Right atrium auricular region (tissue), 2 donors: Measurements from ENCODE around the gene BMP10. TPM values are rescaled to one million over a fixed set of nuclear protein-coding genes. Genes with fewer than 3 reads are reported as not detected.
"Not testable (repeated sequence)": the region's sequence is repeated elsewhere in the genome, so short reads cannot be mapped to it uniquely, and the experiment has no call there.

Experiments
- DNase-seq: peaks from one replicate; pipeline ENCODE4 v3.0.0-alpha.2; 2019; ENCODE audit warnings: low spot score
- H3K27ac ChIP-seq, 2 donors: fragments of 200-600 bp; sonication (generic); 1 replicate in 1 of 2; 2 replicates in 1 of 2; pipeline ENCODE4 v1.5.1; 2016 to 2019
- H3K27me3 ChIP-seq, 2 donors: fragments of 200-600 bp; sonication (generic); one replicate each; pipeline versions ENCODE4 v1.5.1 to v1.6.0; 2017 to 2019
- H3K36me3 ChIP-seq: fragments of 200-600 bp; sonication (generic); one replicate; pipeline ENCODE4 v1.5.1; 2016
- H3K4me1 ChIP-seq, 2 donors: fragments of 200-600 bp; sonication (generic); one replicate each; pipeline versions ENCODE4 v1.5.1 to v1.6.0; 2017 to 2019
- H3K4me3 ChIP-seq, 2 donors: fragments of 200-600 bp; sonication (generic); 1 replicate in 1 of 2; 2 replicates in 1 of 2; pipeline ENCODE4 v1.5.1; 2017 to 2019; ENCODE audit warnings: mild to moderate bottlenecking in 1 of 2, moderate library complexity in 1 of 2
- H3K9me3 ChIP-seq, 2 donors: fragments of 200-600 bp; sonication (generic); one replicate each; pipeline ENCODE4 v1.5.1; 2019
- total RNA-seq, 2 donors: library from RNA; depleted of rRNA; stranded (reverse); fragments of >200 nt; gene quantifications; one replicate each; pipeline ENCODE4 v1.1.0, GENCODE V29; 2016
- TF ChIP-seq, protein P1 (sequence below), 2 donors: fragments of 200-600 bp; sonication (generic); IDR thresholded peaks; one replicate each; pipeline ENCODE4 v1.5.1; 2019; ENCODE audit warnings: antibody characterized with exemption in 2 of 2

The BMP10 gene
- total RNA-seq, 2 donors from 2014 or later, result 1.9 to 5,642 TPM

DNA sequence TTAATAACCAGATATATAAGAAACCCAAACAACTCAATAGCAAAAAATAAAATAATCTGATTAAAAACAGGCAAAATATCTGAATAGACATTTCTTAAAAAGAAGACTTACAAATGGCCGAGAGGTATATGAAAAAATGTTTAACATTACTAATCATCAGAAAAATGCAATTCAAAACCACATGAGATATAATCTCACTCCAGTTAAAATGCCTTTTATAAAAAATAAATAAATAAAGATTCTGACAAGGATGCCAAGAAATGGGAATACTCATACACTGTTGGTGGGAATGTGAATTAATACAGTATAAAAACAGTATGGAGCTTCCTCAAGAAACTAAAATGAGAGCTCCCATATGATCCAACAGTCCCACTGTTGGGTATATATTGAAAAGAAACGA lies 33.9 kb upstream of the BMP10 start:
- TF ChIP-seq, protein P1, sequence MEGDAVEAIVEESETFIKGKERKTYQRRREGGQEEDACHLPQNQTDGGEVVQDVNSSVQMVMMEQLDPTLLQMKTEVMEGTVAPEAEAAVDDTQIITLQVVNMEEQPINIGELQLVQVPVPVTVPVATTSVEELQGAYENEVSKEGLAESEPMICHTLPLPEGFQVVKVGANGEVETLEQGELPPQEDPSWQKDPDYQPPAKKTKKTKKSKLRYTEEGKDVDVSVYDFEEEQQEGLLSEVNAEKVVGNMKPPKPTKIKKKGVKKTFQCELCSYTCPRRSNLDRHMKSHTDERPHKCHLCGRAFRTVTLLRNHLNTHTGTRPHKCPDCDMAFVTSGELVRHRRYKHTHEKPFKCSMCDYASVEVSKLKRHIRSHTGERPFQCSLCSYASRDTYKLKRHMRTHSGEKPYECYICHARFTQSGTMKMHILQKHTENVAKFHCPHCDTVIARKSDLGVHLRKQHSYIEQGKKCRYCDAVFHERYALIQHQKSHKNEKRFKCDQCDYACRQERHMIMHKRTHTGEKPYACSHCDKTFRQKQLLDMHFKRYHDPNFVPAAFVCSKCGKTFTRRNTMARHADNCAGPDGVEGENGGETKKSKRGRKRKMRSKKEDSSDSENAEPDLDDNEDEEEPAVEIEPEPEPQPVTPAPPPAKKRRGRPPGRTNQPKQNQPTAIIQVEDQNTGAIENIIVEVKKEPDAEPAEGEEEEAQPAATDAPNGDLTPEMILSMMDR (IDR thresholded peaks at IDR 0.05), result no peak
- peaks cover 7 to 30% of the 10 kb centered on the region in 2 donors for H3K9me3 ChIP-seq
- no peaks in the 10 kb centered on the region for H3K27me3 ChIP-seq
- peaks cover 0 to 15% of the 10 kb centered on the region in 2 donors for H3K4me1 ChIP-seq
- H3K4me3 ChIP-seq, result no peak overlapping the region
- DNase-seq, result no peak
- no peak overlapping the region for H3K27ac ChIP-seq
- no peaks in the 10 kb centered on the region for H3K36me3 ChIP-seq

DNA sequence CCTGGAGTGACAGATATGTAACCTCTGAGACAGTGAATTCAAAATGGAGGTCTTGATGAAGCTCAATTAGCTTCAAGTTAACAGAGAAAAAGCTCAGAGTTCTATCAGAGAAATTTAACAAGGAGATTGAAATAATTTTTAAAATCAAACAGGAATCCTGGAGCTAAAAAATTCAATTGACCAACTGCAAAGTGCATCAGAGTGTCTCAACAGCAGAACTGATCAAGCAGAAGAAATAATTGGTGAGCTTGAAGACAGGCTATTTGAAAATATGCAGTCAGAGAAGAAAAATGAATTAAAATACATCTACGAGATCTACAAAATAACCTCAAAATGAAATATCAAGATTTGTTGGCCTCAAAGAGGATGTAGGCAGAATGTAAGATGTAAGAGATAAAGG lies 30.4 kb upstream of the BMP10 start:
- Histone ChIP-seq H3K4me1 (no peaks in the 10 kb centered on the region), H3K4me3 (no peak overlapping the region), H3K36me3 (no peaks in the 10 kb centered on the region), H3K27ac (no peak overlapping the region), H3K27me3 (no peaks in the 10 kb centered on the region), H3K9me3 (peaks cover 7 to 31% of the 10 kb centered on the region in 2 donors)
- TF ChIP-seq, protein P1 (IDR thresholded peaks at IDR 0.05), result no peak
- no peak for DNase-seq

DNA sequence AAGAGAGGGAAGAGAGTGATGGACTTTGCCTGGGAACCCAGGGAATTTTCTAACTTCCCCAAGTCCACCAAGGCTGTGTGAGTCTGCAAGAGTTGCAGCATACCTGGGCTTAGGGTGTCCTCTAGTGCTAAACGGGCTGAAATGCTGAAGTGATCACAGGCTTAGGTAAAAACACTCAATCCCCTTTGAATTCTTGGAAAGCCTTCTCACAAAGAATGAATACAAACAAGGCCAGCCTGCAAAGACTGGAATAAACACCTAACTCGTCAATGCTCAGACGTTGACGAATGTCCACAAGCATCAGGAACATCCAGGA lies 30.0 kb upstream of the BMP10 start:
- Histone ChIP-seq H3K4me3 (no peak overlapping the region), H3K9me3 (peaks cover 7 to 31% of the 10 kb centered on the region in 2 donors), H3K27ac (no peak overlapping the region), H3K36me3 (no peaks in the 10 kb centered on the region), H3K27me3 (no peaks in the 10 kb centered on the region), H3K4me1 (no peaks in the 10 kb centered on the region)
- TF ChIP-seq, protein P1 (IDR thresholded peaks at IDR 0.05), result no peak
- no peak for DNase-seq

DNA sequence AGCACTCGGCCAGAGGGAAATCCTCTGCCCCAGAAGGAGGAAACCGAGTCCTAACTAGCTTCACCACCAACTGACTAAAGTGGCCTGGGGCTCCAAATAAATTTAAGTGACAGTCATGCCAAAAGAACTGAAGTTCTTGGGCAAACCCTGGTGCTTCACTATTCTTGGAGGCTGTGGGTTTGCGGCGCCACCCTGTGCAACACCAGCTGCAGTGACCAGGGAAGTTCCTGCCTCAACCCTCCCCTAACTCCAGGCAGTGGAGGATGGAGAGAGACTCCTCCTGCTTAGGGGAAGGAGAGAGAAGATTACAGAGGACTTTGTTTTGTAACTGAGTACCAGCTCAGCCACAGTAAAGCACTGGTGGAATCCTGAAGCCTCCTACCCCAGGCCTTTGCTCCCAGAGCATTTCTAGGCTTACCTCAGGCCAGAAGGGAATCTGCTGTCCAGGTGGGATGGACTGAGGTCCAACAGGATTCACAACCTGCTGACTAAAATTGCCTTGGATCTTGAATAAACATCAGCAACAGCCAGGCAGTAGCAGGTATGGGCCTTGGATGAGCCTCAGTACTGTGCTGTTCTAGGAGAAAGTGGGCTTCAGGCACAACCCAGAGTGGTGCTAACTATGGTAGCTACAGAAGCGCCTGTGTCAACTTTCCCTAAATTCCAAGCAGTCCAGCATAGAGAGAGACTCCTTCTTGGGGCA lies 29.4 kb upstream of the BMP10 start:
- Histone ChIP-seq H3K4me3 (no peak overlapping the region), H3K9me3 (peaks cover 7 to 31% of the 10 kb centered on the region in 2 donors), H3K27me3 (no peaks in the 10 kb centered on the region), H3K36me3 (no peaks in the 10 kb centered on the region), H3K27ac (no peak overlapping the region), H3K4me1 (no peaks in the 10 kb centered on the region)
- TF ChIP-seq, protein P1 (IDR thresholded peaks at IDR 0.05), result no peak
- DNase-seq, result no peak

DNA sequence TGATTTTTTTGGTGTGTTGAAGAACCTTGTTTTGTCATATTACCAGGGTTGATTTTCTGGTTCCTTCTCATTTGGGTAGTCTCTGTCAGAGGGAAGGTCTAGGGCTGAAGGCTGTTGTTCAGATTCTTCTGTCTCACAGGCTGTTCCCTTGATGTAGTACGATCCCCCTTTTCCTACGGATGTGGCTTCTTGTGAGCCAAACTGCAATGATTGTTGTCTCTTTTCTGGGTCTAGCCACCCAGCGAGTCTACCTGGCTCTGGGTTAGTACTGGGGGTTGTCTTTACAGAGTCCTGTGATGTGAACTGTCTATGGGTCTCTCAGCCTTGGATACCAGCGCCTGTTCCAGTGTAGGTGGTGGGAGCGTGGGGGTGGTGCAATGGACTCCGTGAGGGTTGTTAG lies 24.8 kb upstream of the BMP10 start:
- H3K4me3 ChIP-seq, H3K36me3 ChIP-seq, H3K27ac ChIP-seq, H3K4me1 ChIP-seq, H3K9me3 ChIP-seq, H3K27me3 ChIP-seq, DNase-seq: not testable (repeated sequence)

DNA sequence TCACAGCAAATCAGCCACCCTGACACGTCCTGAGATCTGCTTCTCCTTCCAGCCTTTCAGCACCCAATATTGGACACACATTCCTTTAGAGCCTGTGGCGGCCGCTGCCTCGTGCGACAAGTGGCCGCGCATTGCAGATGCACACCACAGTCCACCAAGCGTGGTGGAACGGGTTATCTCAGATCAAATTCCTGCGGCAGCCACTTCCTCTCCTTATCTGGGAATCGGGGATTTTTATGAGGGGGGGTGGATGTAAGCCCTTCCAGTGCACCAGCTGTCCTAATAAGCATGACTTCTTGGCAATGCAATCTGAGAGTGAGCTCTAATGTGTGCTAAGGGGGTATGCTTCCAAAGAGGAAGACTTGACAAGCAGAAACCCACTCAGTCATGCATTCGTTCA lies 18.3 kb upstream of the BMP10 start:
- Histone ChIP-seq H3K27me3 (no peaks in the 10 kb centered on the region), H3K4me3 (no peak overlapping the region), H3K36me3 (no peaks in the 10 kb centered on the region), H3K4me1 (no peaks in the 10 kb centered on the region), H3K27ac (no peak overlapping the region), H3K9me3 (no peaks in the 10 kb centered on the region)
- TF ChIP-seq, protein P1 (IDR thresholded peaks at IDR 0.05), result no peak
- no peak for DNase-seq
